Upper lobe of left lung (tissue), 4 donors: ENCODE data around the gene PCCA.

ENCODE experiments used
- POLR2A ChIP-seq, 4 donors: fragments of 450-650 bp; IDR thresholded peaks; one replicate each; pipeline ENCODE4 v1.5.1; 2016 to 2017; ENCODE audit warnings: antibody characterized with exemption in 4 of 4, mild to moderate bottlenecking in 2 of 4
- TF ChIP-seq, protein P1 (sequence below), 6 experiments: fragments of 450-650 bp in 4 of 6; fragments of 200-600 bp in 2 of 6; sonication (generic) in 2 of 6; IDR thresholded peaks; one replicate each; pipeline ENCODE4 v1.5.1; 2016 to 2019; ENCODE audit warnings: antibody characterized with exemption in 6 of 6

DNA sequence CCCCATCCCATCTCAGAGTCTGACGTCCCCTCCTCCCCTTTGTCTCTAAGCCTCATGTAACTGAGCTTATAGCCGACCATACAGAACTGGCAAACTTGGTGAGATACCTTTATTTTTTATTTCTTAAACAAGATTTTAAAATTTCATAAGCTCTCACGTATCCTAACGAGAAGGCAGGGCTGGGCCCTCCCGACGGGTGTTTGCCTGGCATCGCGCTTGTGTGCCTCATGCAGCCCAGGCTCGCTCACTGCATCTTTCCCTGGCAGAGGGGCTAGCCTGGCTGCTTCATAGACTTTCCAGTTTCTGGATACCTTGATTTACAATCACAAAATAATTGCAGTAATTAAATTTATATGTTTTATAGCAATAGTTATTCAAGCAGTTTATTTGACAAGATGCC, 430.7 kb downstream of the PCCA start:
- no peak for TF ChIP-seq POLR2A (IDR thresholded peaks at IDR 0.05)
- TF ChIP-seq, protein P1, sequence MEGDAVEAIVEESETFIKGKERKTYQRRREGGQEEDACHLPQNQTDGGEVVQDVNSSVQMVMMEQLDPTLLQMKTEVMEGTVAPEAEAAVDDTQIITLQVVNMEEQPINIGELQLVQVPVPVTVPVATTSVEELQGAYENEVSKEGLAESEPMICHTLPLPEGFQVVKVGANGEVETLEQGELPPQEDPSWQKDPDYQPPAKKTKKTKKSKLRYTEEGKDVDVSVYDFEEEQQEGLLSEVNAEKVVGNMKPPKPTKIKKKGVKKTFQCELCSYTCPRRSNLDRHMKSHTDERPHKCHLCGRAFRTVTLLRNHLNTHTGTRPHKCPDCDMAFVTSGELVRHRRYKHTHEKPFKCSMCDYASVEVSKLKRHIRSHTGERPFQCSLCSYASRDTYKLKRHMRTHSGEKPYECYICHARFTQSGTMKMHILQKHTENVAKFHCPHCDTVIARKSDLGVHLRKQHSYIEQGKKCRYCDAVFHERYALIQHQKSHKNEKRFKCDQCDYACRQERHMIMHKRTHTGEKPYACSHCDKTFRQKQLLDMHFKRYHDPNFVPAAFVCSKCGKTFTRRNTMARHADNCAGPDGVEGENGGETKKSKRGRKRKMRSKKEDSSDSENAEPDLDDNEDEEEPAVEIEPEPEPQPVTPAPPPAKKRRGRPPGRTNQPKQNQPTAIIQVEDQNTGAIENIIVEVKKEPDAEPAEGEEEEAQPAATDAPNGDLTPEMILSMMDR (IDR thresholded peaks at IDR 0.05): no peak
